ENCODE data around the gene MOB1A.
"Not testable (repeated sequence)": the region's sequence is repeated elsewhere in the genome, so short reads cannot be mapped to it uniquely, and the experiment has no call there.

The MOB1A gene

GRCh38 chr2:74148457-74149246 lies 30.0 kb downstream of the MOB1A start:
- no peak for DNase-seq (ENCODE audit: low spot score)

GRCh38 chr2:74147727-74148456 lies 30.8 kb downstream of the MOB1A start, which contains the start of gene BOLA3:
Gene BOLA3, minus strand, starts transcription at chr2:74147912. Its CDS starts 38 bp downstream, at chr2:74147874.
- peak; percentile 81 for DNase-seq (ENCODE audit: low spot score)

GRCh38 chr2:74146929-74147726 lies 31.6 kb downstream of the MOB1A start:
- peak; percentile 10 for DNase-seq (ENCODE audit: low spot score)

GRCh38 chr2:74142340-74142739 lies 36.3 kb downstream of the MOB1A start:
- no peak for DNase-seq (ENCODE audit: low spot score)

- DNase-seq (ENCODE audit: low spot score), result no peak
Measured at GRCh38 chr2:74138600-74139323, 39.9 kb downstream of the MOB1A start.

- no peak for DNase-seq (ENCODE audit: low spot score)
Measured at GRCh38 chr2:74137651-74138599, 40.8 kb downstream of the MOB1A start.

- no peak for DNase-seq (ENCODE audit: low spot score)
Measured at GRCh38 chr2:74131901-74132300, 46.8 kb downstream of the MOB1A start.

GRCh38 chr2:74130211-74130995 lies 48.3 kb downstream of the MOB1A start:
- DNase-seq (ENCODE audit: low spot score), result no peak

GRCh38 chr2:74128206-74128605 lies 50.5 kb downstream of the MOB1A start:
- DNase-seq (ENCODE audit: low spot score), result no peak

- not testable (repeated sequence) for DNase-seq (ENCODE audit: low spot score)
Measured at GRCh38 chr2:74123955-74124354, 54.7 kb downstream of the MOB1A start.

- DNase-seq (ENCODE audit: low spot score), result not testable (repeated sequence)
Measured at GRCh38 chr2:74121846-74122245, 56.8 kb downstream of the MOB1A start.

GRCh38 chr2:74119912-74120825 lies 58.5 kb downstream of the MOB1A start:
- DNase-seq (ENCODE audit: low spot score), result peak; percentile 80

- DNase-seq (ENCODE audit: low spot score), result no peak
Measured at GRCh38 chr2:74119339-74119738, 59.3 kb downstream of the MOB1A start.

- no peak for DNase-seq (ENCODE audit: low spot score)
Measured at GRCh38 chr2:74111380-74111779, 67.3 kb downstream of the MOB1A start.

- no peak for DNase-seq (ENCODE audit: low spot score)
Measured at GRCh38 chr2:74110537-74110936, 68.1 kb downstream of the MOB1A start.

GRCh38 chr2:74109551-74109950 lies 69.1 kb downstream of the MOB1A start:
- no peak for DNase-seq (ENCODE audit: low spot score)

- DNase-seq (ENCODE audit: low spot score), result no peak
Measured at GRCh38 chr2:74107071-74107470, 71.6 kb downstream of the MOB1A start.

GRCh38 chr2:74105413-74105812 lies 73.3 kb downstream of the MOB1A start:
- DNase-seq (ENCODE audit: low spot score), result no peak

GRCh38 chr2:74104839-74105238 lies 73.8 kb downstream of the MOB1A start:
- DNase-seq (ENCODE audit: low spot score), result no peak

Measured in globus pallidus (tissue), 1 donor.